ENCODE measurements around the gene CNN3.

CNN3 gene

DNA sequence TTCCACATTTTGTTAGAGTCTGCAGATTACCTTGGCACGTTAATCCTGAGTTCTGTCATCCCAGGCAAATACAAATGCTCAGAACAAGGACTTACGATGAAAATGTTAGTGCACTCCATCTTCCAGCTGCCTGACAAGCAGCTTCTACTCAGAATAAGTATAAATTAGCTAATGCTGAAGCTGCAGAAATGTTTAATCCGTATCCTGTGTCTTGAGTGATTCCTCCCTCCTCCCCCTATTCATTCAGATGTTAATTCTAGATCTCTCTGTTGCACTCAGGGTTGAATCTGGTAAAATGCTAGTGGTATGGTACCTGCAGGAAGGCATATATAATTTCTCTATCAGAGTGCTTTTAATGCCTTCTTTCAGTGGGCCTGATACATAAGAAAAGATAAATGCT, 39.8 kb downstream of the CNN3 start:
- no peak for DNase-seq

DNA sequence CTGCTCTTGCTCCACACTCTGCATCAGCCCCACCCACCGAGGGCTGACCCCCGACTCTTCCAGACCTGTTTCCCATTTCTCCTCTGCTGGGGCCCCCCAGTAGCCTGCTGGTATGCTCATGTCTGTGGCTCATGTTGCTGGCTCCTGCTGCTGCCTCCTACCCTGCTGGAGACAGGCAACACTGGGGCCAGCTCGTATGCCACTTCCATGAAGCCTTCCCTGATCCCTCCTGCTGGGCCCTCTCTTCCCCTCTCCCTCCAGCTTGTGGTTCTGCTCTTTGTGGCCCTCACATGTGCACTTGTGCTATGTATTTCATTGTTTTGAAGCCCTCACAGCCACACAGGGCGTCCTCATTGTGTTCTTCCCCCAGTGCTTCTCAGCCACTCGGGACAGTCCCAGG, 40.5 kb downstream of the CNN3 start:
- no peak for DNase-seq

GRCh38 chr1:94884507-94884906, 42.4 kb downstream of the CNN3 start:
- no peak for DNase-seq

- no peak for DNase-seq
Observed at GRCh38 chr1:94884106-94884505, 42.8 kb downstream of the CNN3 start.

GRCh38 chr1:94883691-94884090, 43.2 kb downstream of the CNN3 start:
- peak; percentile 13 for DNase-seq

GRCh38 chr1:94878329-94878728, 48.6 kb downstream of the CNN3 start:
- no peak for DNase-seq

DNA sequence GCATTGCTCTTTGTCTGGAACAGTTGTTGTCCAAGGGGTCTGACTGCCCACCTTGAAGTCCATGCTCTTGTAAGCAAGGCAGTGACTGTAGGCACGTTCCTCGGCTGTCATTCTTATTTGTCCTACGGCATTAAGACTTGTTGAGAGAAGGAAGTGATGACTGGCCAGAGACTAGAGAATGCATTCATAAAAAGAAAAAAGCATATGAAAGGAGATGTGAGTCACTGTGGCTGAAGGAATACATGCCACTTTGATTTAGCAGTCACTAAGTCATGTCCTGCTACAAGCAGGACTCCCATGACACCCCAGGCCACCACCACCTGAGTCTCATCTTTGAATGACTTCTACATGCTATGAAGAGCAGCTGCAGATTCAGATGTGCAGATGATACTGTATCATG, 50.5 kb downstream of the CNN3 start:
- no peak for DNase-seq

GRCh38 chr1:94875794-94876193, 51.1 kb downstream of the CNN3 start:
- DNase-seq, result no peak

GRCh38 chr1:94874423-94874822, 52.5 kb downstream of the CNN3 start:
- DNase-seq, result no peak

DNA sequence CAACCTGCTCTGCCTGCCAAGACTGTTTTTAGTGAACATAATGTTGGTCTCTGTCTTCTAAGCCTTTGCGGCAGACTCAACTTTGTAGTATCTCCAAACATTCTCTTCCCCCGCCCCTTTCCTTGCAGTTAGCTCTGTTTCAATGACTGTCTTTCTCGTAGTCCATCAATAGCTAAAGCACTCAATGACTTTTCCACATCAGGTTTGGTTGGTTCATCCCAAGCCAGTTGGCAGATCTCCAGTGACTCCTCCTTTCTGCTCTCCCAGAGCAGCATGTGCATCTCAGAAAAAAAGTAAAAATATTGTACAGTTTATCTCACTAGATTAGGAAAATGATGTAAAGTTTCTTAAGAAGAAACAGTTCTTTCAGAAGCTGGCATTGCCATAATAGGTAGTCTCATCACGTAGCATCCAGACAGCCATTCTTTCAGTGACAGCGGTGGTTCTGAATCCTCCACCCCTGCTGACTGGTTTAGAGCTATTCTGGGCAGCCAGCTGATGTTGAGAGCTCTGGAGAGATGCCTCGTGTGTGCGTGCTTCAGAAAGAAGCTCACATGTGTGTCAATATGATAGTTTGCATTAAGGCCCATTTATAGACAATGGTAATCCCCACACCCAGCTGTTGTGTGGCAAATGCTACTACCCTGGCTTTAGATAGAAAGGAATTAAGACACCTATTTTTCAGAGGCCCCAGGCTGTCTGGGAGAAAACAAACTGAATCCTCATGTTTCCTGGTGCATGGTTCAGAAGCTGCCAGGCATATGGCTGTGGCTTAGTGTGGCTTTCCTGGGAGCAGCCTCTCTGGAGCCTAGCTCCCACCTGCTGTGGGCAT, 53.2 kb downstream of the CNN3 start:
- DNase-seq, result no peak

DNA sequence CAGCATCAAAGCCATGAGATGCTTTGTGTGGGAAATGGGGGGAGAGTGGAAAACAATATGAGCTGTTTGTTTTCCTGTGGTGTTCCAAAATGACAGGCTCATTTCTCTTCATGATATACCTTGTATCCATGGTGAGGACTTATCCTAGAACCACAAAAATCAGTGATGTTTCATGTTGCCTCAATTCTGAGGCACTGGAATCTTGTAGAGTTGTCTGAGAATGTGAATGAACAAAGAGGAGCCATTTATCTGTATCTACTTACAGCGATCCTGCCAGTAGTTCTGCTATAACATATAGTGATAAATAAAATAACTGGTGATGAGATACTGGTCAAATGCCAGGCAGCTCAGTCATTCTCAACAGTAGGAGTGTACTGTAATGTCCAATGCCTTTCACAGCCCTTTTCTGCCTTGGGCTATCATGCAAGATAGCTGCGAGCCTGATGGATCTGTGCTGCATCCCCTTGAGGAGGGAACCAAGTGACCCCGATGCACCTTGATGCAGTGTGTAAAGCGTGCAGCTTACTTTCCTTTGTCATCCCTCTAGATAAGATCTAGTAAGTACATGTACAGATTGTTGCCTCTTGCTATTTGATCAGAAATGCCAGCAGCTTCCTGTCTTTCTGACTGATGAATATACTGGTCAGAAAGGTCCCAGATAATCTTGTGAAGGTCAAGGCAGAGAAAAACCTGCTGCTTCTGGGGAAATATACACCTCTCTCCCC, 54.0 kb downstream of the CNN3 start:
- DNase-seq, result no peak

DNA sequence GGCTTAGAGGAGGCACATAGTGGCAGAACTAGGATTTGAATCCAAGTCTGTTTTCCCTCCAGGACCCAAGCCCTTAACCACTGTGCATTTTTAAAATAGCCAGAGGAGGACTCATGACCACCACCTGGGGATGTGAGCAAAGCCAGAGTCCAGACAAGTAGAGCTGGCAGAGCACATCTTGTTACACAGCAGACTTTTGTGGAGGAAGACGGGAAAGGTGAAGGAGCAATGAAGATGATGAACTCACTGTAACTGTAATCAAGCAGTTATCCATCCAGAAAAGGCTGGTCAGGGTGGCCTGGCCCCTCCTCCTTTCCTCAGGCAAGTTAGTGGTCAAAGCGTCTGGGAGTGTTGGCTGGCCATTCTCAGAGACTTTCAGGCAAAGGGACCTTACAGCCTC, 55.9 kb downstream of the CNN3 start:
- DNase-seq, result no peak

- DNase-seq, result no peak
Observed at GRCh38 chr1:94866164-94866807, 60.6 kb downstream of the CNN3 start.

DNA sequence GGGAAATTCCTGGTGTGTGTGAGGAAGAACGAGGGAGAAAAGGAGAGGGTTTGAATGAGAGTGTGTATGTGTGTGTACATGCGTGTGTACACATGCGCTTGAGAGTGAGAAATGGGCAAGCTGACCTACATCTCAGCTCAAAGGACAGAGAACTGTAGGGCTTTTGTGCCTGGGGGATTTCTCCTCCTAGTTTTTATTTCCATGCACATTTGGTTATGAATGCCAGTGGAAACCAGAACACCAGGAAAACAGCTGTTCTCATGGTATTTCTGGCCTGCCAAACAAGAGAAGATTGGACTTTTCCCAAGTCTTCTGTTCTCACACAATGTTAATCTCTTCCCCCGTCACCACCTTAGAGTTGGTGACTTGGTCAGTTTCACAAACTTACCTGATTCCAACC, 61.5 kb downstream of the CNN3 start:
- no peak for DNase-seq

DNA sequence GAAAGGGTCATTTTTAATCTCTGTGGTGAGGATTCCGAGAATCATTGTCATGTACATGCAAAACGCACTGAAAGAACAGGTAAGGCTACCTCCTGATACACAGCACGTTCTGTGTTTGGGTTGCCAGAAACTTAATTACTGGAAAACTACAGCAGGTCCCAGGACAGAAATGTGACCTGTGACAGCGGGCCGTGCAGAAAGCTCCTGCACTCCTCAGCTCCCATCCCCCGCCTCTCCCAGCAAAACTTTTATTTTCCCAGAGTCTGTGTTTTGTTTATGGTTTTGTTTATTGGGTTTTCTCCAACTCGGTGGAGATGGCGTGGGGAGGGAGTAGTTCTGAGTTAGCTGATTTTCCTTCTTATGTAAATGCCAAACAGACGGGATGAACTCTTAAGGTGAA, 62.1 kb downstream of the CNN3 start:
- DNase-seq, result no peak

DNA sequence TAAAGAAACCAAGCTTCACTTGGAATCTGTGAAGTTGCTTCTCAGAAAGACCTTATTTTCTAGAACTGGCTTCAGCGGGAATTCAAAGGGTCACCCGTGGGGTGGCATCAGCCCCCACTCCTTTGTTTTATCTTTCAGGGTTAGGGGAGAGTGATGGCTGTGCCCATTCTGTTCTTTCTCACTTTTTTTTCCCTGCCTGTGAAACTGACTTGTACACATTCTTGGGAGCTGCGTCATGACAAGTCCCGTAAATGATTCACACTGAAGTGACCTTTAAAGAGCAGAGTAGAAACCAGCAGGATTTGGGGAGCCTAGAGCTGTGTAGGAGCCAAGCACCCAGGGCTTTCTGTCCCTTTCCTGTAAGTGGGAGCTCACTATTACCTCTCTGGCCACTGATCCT, 63.0 kb downstream of the CNN3 start:
- DNase-seq, result no peak

GRCh38 chr1:94863297-94863911, 63.5 kb downstream of the CNN3 start:
- peak; percentile 22 for DNase-seq

DNA sequence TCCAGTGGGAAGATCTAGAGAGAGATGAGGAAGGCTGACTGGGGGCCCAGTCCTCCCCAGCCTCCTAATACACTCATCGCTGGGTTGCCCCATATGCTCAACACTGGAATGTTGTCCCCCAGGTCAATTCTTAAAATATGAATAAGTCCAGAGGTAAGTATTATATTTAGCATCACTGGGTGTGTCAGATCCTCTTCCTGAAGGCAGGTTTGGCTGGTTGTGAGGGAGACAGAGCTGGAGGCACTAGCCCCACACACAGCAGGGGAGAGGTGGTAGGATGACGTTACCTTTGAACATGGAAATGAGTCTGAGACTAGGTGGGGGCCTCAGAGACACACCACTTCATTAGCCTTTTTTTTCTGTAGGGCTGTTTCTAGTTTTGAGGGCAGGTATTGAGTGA, 64.2 kb downstream of the CNN3 start:
- no peak for DNase-seq

DNA sequence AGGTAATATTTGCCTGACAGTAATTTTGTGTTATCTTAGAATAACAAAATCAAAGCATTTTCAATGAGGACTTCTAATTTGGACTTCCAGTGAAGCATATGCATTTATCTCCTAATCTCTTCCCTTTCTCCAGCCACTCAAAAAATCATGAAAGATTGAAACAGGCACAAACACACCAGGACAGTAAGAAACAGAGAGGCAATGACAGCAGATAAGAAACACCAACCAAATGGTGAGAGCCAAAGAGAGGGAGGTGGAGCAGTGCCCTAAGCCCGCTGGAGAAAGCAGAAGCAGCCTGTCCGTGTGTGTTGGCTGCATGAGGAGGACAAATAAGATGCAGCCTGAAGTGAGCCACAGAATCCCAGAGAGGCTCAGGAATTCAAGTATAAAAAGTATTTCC, 67.7 kb downstream of the CNN3 start:
- no peak for DNase-seq

- DNase-seq, result no peak
Observed at GRCh38 chr1:94858276-94858675, 68.6 kb downstream of the CNN3 start.

GRCh38 chr1:94856868-94857267, 70.0 kb downstream of the CNN3 start:
- DNase-seq, result no peak

- no peak for DNase-seq
Observed at GRCh38 chr1:94856004-94856403, 70.9 kb downstream of the CNN3 start.

DNA sequence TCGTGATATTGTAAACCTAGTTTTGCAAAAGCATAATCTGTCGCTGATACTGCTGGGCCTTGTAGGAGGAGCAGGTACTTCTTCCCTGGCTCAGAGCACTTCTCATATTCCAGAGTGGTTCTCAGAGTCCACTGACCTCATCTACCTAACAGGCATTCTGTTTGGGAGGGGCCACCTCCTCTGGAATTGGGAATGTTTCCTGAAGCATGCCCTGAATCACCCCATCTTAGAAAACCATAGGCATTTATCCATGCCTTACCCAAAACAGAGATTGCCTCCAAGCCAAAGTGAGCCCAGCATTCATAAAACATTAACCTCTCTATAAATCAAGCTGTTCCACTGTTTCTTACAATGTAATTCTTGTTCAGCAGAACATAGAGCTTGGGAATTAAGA, 71.6 kb downstream of the CNN3 start:
- peak; percentile 82 for DNase-seq
